GM18951 (cell line): Measurements from ENCODE around the gene AGFG1.

Experiments used
- POLR2A ChIP-seq: IDR thresholded peaks from 4 replicates; pipeline ENCODE4 v1.6.1; 2011; ENCODE audit warnings: mild to moderate bottlenecking; ENCODE audit not compliant: insufficient read length, insufficient read depth; ENCODE audit errors: extremely low read depth
- in situ Hi-C: fragments of 300-500 bp; cut with MboI; formaldehyde crosslinking; loops from one replicate; pipeline ENCODE4 v1.12.0; 2022; ENCODE audit warnings: low sequenced_read_pairs, mixed read lengths, inconsistent platforms; ENCODE audit not compliant: unreplicated experiment

AGFG1 gene

GRCh38 chr2:227491386-227491785, 19.4 kb downstream of the AGFG1 start:
- TF ChIP-seq POLR2A = no peak
- in situ Hi-C loops = no loop called here

- in situ Hi-C loops = no loop called here
These were observed 21.6 kb downstream of the AGFG1 start for GRCh38 chr2:227493524-227493923.

GRCh38 chr2:227497158-227497557, 25.2 kb downstream of the AGFG1 start:
- no peak for TF ChIP-seq POLR2A
- in situ Hi-C loops = no loop called here

More at GRCh38 chr2:227493524-227493923, 21.6 kb downstream of the AGFG1 start:
- TF ChIP-seq POLR2A = no peak

- no peak for TF ChIP-seq POLR2A
- in situ Hi-C loops = no loop called here
These were observed 27.8 kb downstream of the AGFG1 start for GRCh38 chr2:227499627-227500300.

GRCh38 chr2:227500301-227500630, 28.3 kb downstream of the AGFG1 start:
- in situ Hi-C loops = no loop called here
- no peak for TF ChIP-seq POLR2A

- in situ Hi-C loops = no loop called here
- no peak for TF ChIP-seq POLR2A
These were observed 31.8 kb downstream of the AGFG1 start for GRCh38 chr2:227503433-227504406.

GRCh38 chr2:227504700-227505099, 32.7 kb downstream of the AGFG1 start:
- no peak for TF ChIP-seq POLR2A

GRCh38 chr2:227506456-227506855, 34.5 kb downstream of the AGFG1 start:
- no peak for TF ChIP-seq POLR2A
- in situ Hi-C loops = no loop called here

More at GRCh38 chr2:227504700-227505099, 32.7 kb downstream of the AGFG1 start:
- in situ Hi-C loops = no loop called here

- no peak for TF ChIP-seq POLR2A
- in situ Hi-C loops = no loop called here
These were observed 36.0 kb downstream of the AGFG1 start for GRCh38 chr2:227507963-227508362.

- in situ Hi-C loops = no loop called here
- no peak for TF ChIP-seq POLR2A
These were observed 37.1 kb downstream of the AGFG1 start for GRCh38 chr2:227509076-227509475.

- TF ChIP-seq POLR2A = no peak
- in situ Hi-C loops = no loop called here
These were observed 38.1 kb downstream of the AGFG1 start for GRCh38 chr2:227509824-227510619.

- in situ Hi-C loops = no loop called here
These were observed 38.6 kb downstream of the AGFG1 start for GRCh38 chr2:227510620-227510958.

More at GRCh38 chr2:227510620-227510958, 38.6 kb downstream of the AGFG1 start:
- no peak for TF ChIP-seq POLR2A
